Measurements from ENCODE around the gene HSPA14.

GRCh38 chr10:14822879-14823755 lies 15.0 kb upstream of the HSPA14 start:
- TF ChIP-seq CTCF (IDR thresholded peaks at IDR 0.05; ENCODE audit: insufficient read depth, low read length, poor library complexity, severe bottlenecking) (peak; percentile 76), EZH2phosphoT487 (conservative IDR thresholded peaks at IDR 0.05; ENCODE audit: low read length) (no peak)

Data from SU-DHL-6 (cell line).